A549 (cell line): ENCODE measurements around the gene FRMD8. TPM values are rescaled to one million over a fixed set of nuclear protein-coding genes. Genes with fewer than 3 reads are reported as not detected.

Experiments
- ATAC-seq, 2 experiments: fragments of 200-7000 bp in 1 of 2; fragments of >200 bp in 1 of 2; cut with Nextera tagmentation in 1 of 2; cut with Tn5 transposase in 1 of 2; 3 replicates each; pipeline versions ENCODE4 v1.8.0 to v1.9.1; 2018 to 2020; ENCODE audit warnings: mild to moderate bottlenecking in 1 of 2, moderate library complexity in 1 of 2
- CTCF ChIA-PET: fragments of 300-600 bp; sonication (Branson Sonifier 250); formaldehyde crosslinking; extraction: SDS; loops from one replicate; lab custom pipeline; 2021; ENCODE audit warnings: antibody characterized with exemption, inconsistent platforms; lab: Yijun Ruan, JAX
- POLR2A ChIA-PET: fragments of 350-600 bp; formaldehyde crosslinking; extraction: SDS; loops from one replicate; lab custom pipeline; 2021; ENCODE audit warnings: antibody characterized with exemption, inconsistent platforms; lab: Yijun Ruan, JAX
- DNase-seq, 2 experiments: peaks; one replicate each; pipeline versions ENCODE4 v3.0.0 to v3.0.0-alpha.2; 2011 to 2016; ENCODE audit warnings: low read depth in 1 of 2, low spot score in 1 of 2
- FAIRE-seq: peaks from 2 replicates; lab custom pipeline; 2011; peaks lifted over from hg19 to GRCh38; lab: Jason Lieb, UNC
- H3K27ac ChIP-seq, 2 experiments: fragments of >200 bp; sonication (Bioruptor Twin); formaldehyde crosslinking; 3 replicates each; pipeline ENCODE4 v1.5.1; 2016 to 2017
- H3K4me1 ChIP-seq: fragments of >200 bp; sonication (Bioruptor Twin); formaldehyde crosslinking; 3 replicates; pipeline ENCODE4 v1.6.1; 2016
- H3K4me2 ChIP-seq: fragments of >200 bp; sonication (Bioruptor Twin); formaldehyde crosslinking; 3 replicates; pipeline ENCODE4 v1.6.1; 2016
- H3K4me3 ChIP-seq: fragments of >200 bp; sonication (Bioruptor Twin); formaldehyde crosslinking; 3 replicates; pipeline ENCODE4 v1.5.1; 2016
- H3K9me3 ChIP-seq: fragments of >200 bp; sonication (Bioruptor Twin); formaldehyde crosslinking; 3 replicates; pipeline ENCODE4 v1.6.1; 2016
- BHLHE40 ChIP-seq: IDR thresholded peaks from 2 replicates; pipeline ENCODE4 v1.6.1; 2012; ENCODE audit warnings: low read depth, low read length, inconsistent platforms
- CBX2 ChIP-seq: fragments of 200-600 bp; sonication (generic); IDR thresholded peaks from 2 replicates; pipeline ENCODE4 v1.6.1; 2016; ENCODE audit warnings: low read depth, mild to moderate bottlenecking, borderline replicate concordance
- CBX8 ChIP-seq: fragments of 200-600 bp; sonication (generic); IDR thresholded peaks from 2 replicates; pipeline ENCODE4 v1.6.1; 2016
- E2F6 ChIP-seq: IDR thresholded peaks from 2 replicates; pipeline ENCODE4 v1.6.1; 2012; ENCODE audit warnings: low read depth, borderline replicate concordance
- EHF ChIP-seq: fragments of 250-450 bp; sonication (Bioruptor Pico); IDR thresholded peaks from 2 replicates; pipeline ENCODE4 v1.5.0; 2020; ENCODE audit warnings: mild to moderate bottlenecking
- FOSB ChIP-seq: fragments of 250-450 bp; sonication (Bioruptor Pico); IDR thresholded peaks from 2 replicates; pipeline ENCODE4 v1.5.0; 2020; ENCODE audit warnings: mild to moderate bottlenecking, moderate library complexity
- FOSL2 ChIP-seq, 2 experiments: fragments of 450-650 bp in 1 of 2; fragments of >200 bp in 1 of 2; sonication (Bioruptor Twin) in 1 of 2; formaldehyde crosslinking; IDR thresholded peaks; 2 replicates each; pipeline versions ENCODE4 v1.5.0 to v1.6.1; 2016 to 2020; ENCODE audit warnings: mild to moderate bottlenecking in 1 of 2, moderate library complexity in 1 of 2
- FOXS1 ChIP-seq: fragments of 250-450 bp; sonication (Bioruptor Pico); IDR thresholded peaks from 2 replicates; pipeline ENCODE4 v1.5.0; 2020; ENCODE audit warnings: mild to moderate bottlenecking, moderate library complexity
- GATA3 ChIP-seq: IDR thresholded peaks from 2 replicates; pipeline ENCODE4 v1.6.1; 2012; ENCODE audit warnings: borderline replicate concordance
- HEYL ChIP-seq: fragments of 250-450 bp; sonication (Bioruptor Pico); IDR thresholded peaks from 2 replicates; pipeline ENCODE4 v1.8.0; 2021; ENCODE audit warnings: mild to moderate bottlenecking, moderate library complexity
- HOXA7 ChIP-seq: fragments of 250-450 bp; sonication (Bioruptor Pico); IDR thresholded peaks from 2 replicates; pipeline ENCODE4 v1.5.0; 2020; ENCODE audit warnings: mild to moderate bottlenecking, moderate library complexity
- HOXB13 ChIP-seq: fragments of 250-450 bp; sonication (Bioruptor Pico); IDR thresholded peaks from 2 replicates; pipeline ENCODE4 v1.5.0; 2020; ENCODE audit warnings: low read depth, mild to moderate bottlenecking, moderate library complexity
- JUN ChIP-seq, 2 experiments: fragments of >200 bp; sonication (Bioruptor Twin); formaldehyde crosslinking; IDR thresholded peaks; 2 replicates in 1 of 2; 3 replicates in 1 of 2; pipeline ENCODE4 v1.6.1; 2016 to 2017
- KDM5A ChIP-seq: fragments of 200-600 bp; sonication (generic); IDR thresholded peaks from 2 replicates; pipeline ENCODE4 v1.6.1; 2016; ENCODE audit warnings: antibody characterized with exemption, mild to moderate bottlenecking
- PBX3 ChIP-seq: IDR thresholded peaks from 2 replicates; pipeline ENCODE4 v1.6.1; 2012
- POLR2A ChIP-seq: IDR thresholded peaks from 2 replicates; pipeline ENCODE4 v1.6.1; 2012; ENCODE audit warnings: mild to moderate bottlenecking, low read length
- POLR2AphosphoS2 ChIP-seq: conservative IDR thresholded peaks from 2 replicates; pipeline ENCODE4 v1.6.1; 2012; ENCODE audit warnings: low read length, improper control_type of control experiment, inconsistent platforms
- RAD21 ChIP-seq, 2 experiments: fragments of >200 bp in 1 of 2; sonication (Bioruptor Twin) in 1 of 2; formaldehyde crosslinking in 1 of 2; IDR thresholded peaks in 1 of 2; conservative IDR thresholded peaks in 1 of 2; 2 replicates in 1 of 2; 3 replicates in 1 of 2; pipeline ENCODE4 v1.6.1; 2012 to 2018; ENCODE audit warnings: inconsistent platforms in 1 of 2
- RCOR1 ChIP-seq: fragments of 150-350 bp; IDR thresholded peaks from 2 replicates; pipeline ENCODE4 v1.6.1; 2014; ENCODE audit warnings: antibody characterized with exemption, low read length, low read depth
- SMC3 ChIP-seq: fragments of >200 bp; sonication (Bioruptor Twin); formaldehyde crosslinking; IDR thresholded peaks from 3 replicates; pipeline ENCODE4 v1.6.1; 2018; ENCODE audit warnings: inconsistent platforms
- TFCP2L1 ChIP-seq: fragments of 250-450 bp; sonication (Bioruptor Pico); IDR thresholded peaks from 2 replicates; pipeline ENCODE4 v1.5.0; 2021; ENCODE audit warnings: mild to moderate bottlenecking
- TP53 ChIP-seq: fragments of 250-450 bp; sonication (Bioruptor Pico); IDR thresholded peaks from 2 replicates; pipeline ENCODE4 v1.5.0; 2021; ENCODE audit warnings: mild to moderate bottlenecking, moderate library complexity
- USF2 ChIP-seq: fragments of 450-650 bp; IDR thresholded peaks from 2 replicates; pipeline ENCODE4 v1.6.1; 2014; ENCODE audit warnings: antibody characterized with exemption
- ZFP36 ChIP-seq: fragments of 450-650 bp; IDR thresholded peaks from 2 replicates; pipeline ENCODE4 v1.6.1; 2014; ENCODE audit warnings: borderline replicate concordance; ENCODE audit not compliant: partially characterized antibody
- ZNF302 ChIP-seq: fragments of 250-450 bp; sonication (Bioruptor Pico); IDR thresholded peaks from 2 replicates; pipeline ENCODE4 v1.9.0; 2021; ENCODE audit warnings: inconsistent platforms, mild to moderate bottlenecking, moderate library complexity
- ZSCAN20 ChIP-seq: fragments of 250-450 bp; sonication (Bioruptor Pico); IDR thresholded peaks from 2 replicates; pipeline ENCODE4 v1.8.0; 2022; ENCODE audit warnings: mild to moderate bottlenecking, moderate library complexity
- whole genome bisulfite sequencing: methylation state at CpG from one replicate; pipeline ENCODE4 v1.1.6; 2017; ENCODE audit errors: missing lambda C conversion rate; 5-methylcytosine and 5-hydroxymethylcytosine counted together
- polyA plus RNA-seq, 4 experiments: library from polyadenylated mRNA; depleted of rRNA in 3 of 4; stranded (reverse); fragments of >200 nt; fragmentation: RNase III in 1 of 4; extraction: RNeasy Plus Mini Kit Qiagen cat#74134 plus additional on column Dnase treatment in 1 of 4; gene quantifications; 2 replicates in 3 of 4; 3 replicates in 1 of 4; pipeline ENCODE4 v1.2.3, GENCODE V29; 2011 to 2017
- TF ChIP-seq, protein P1 (sequence below): fragments of 150-350 bp; IDR thresholded peaks from 2 replicates; pipeline ENCODE4 v1.6.1; 2014; ENCODE audit warnings: low read depth, mild to moderate bottlenecking, low read length
- TF ChIP-seq, protein P2 (sequence below): fragments of >200 bp; sonication (Bioruptor Twin); formaldehyde crosslinking; IDR thresholded peaks from 3 replicates; pipeline ENCODE4 v1.5.1; 2016
- TF ChIP-seq, protein P3 (sequence below): fragments of >200 bp; sonication (Bioruptor Twin); formaldehyde crosslinking; IDR thresholded peaks from 2 replicates; pipeline ENCODE4 v1.6.1; 2016

Gene FRMD8
- polyA plus RNA-seq, 2 of the 4 experiments (the other 2 are of a cell fraction), result 12.9 to 20.0 TPM

GRCh38 chr11:65420506-65420905 lies 34.1 kb downstream of the FRMD8 start:
- no peak for ATAC-seq
- peaks cover 51% of the 10 kb centered on the region for H3K4me1 ChIP-seq
- WGBS, result 45% methylated on average over 2 of the region's 2 CpGs
- TF ChIP-seq HEYL (CRISPR knock-in tag) (peak; percentile 83), USF2 (no peak), HOXB13 (CRISPR knock-in tag) (0 out of 2 replicates have a peak, but pooled peaks have one; percentile 32), ZSCAN20 (CRISPR knock-in tag) (peak; percentile 86), POLR2AphosphoS2 (no peak), HOXA7 (CRISPR knock-in tag) (0 out of 2 replicates have a peak, but pooled peaks have one; percentile 5), KDM5A (no peak), SMC3 (no peak), ZNF302 (no peak), EHF (CRISPR knock-in tag) (no peak), E2F6 (no peak)
- TF ChIP-seq, all 56 proteins: peak for 4
- ChIA-PET POLR2A (interaction anchor here (1.0 to 17.5 kb wide), 13 partner anchors 6 to 139 kb away, joined by 3 to 756 read pairs (median 8); partner anchors contain the start of genes FRMD8, MALAT1, NEAT1 and SLC25A45), CTCF (interaction anchor here (0.8 to 17.0 kb wide), 6 partner anchors 16 to 91 kb away, joined by 3 to 208 read pairs (median 6); partner anchors contain the start of genes FRMD8 and SLC25A45)
- Histone ChIP-seq H3K9me3 (no peaks in the 10 kb centered on the region), H3K4me3 (peak overlapping the region; percentile 95; the same call in 2 of the 3 replicates), H3K4me2 (peak overlapping the region; percentile 89), H3K27ac (peak overlapping the region; percentile 97 to 100)
- DNase-seq (no peak), FAIRE-seq (no peak)

DNA sequence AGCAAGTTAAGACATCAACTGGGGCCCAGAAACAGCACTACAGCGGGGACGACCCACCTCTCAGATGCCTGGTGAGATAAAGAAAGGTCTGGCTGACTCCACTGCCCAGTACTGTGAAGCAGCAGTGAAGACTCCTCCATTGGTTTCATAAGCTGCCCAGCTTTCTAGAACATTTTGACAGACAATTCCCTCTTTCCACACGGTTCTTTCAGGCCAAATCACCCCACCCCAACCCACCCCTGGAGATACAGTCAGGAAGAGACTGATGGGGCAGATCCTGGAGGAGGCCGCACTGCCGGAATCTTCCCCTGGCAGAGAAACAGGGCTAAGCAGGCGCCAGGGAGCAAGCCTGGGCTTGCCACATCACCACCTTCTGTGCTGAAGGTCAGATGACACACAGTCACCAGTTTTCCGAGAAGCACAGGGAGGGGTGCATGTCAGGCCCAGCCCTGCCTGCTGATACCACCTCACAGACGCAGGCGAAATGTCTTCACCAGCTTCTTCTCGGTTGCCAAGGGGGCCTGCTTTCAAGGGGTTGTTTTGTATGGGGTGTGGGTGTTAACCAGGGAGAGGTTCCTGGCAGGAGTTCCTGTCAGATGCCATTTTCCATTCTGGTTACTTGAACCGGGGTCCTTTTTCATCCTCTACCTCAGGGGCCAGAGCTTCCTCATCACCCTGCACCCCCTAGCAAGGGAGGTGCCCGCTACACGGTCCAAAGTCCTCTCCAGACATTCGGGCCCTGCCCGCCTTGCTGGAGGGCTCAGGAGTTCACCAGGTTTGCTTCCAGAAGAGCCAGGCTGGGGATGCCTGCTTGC lies 34.7 kb downstream of the FRMD8 start:
- peak; percentile 22 to 25 for ATAC-seq
- CTCF ChIA-PET, result interaction anchor here (7.9 to 17.0 kb wide), 2 partner anchors 37 to 89 kb away, joined by 159 to 208 read pairs; partner anchors contain the start of genes FRMD8 and SLC25A45
- H3K4me3 ChIP-seq, result peak overlapping the region; percentile 95
- H3K9me3 ChIP-seq, result no peaks in the 10 kb centered on the region
- POLR2A ChIA-PET, result interaction anchor here (0.5 to 17.5 kb wide), 17 partner anchors 5 to 194 kb away, joined by 3 to 756 read pairs (median 6); partner anchors contain the start of genes FRMD8, MALAT1, NEAT1 and PCNX3
- WGBS, result 2% methylated on average over 15 of the region's 15 CpGs
- H3K27ac ChIP-seq, result peak overlapping the region; percentile 97 to 100
- FAIRE-seq, result no peak
- peaks cover 45% of the 10 kb centered on the region for H3K4me1 ChIP-seq
- peak overlapping the region; percentile 89 for H3K4me2 ChIP-seq
- DNase-seq, result peak; percentile 79 to 97
- peak; percentile 92 for TF ChIP-seq TFCP2L1 (CRISPR knock-in tag)
- TF ChIP-seq, protein P1, sequence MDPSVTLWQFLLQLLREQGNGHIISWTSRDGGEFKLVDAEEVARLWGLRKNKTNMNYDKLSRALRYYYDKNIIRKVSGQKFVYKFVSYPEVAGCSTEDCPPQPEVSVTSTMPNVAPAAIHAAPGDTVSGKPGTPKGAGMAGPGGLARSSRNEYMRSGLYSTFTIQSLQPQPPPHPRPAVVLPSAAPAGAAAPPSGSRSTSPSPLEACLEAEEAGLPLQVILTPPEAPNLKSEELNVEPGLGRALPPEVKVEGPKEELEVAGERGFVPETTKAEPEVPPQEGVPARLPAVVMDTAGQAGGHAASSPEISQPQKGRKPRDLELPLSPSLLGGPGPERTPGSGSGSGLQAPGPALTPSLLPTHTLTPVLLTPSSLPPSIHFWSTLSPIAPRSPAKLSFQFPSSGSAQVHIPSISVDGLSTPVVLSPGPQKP, result no peak
- peak; percentile 86 to 91; a peak in 4 of 5 replicates for TF ChIP-seq JUN (IDR thresholded peaks at IDR 0.05)
- TF ChIP-seq, protein P2, sequence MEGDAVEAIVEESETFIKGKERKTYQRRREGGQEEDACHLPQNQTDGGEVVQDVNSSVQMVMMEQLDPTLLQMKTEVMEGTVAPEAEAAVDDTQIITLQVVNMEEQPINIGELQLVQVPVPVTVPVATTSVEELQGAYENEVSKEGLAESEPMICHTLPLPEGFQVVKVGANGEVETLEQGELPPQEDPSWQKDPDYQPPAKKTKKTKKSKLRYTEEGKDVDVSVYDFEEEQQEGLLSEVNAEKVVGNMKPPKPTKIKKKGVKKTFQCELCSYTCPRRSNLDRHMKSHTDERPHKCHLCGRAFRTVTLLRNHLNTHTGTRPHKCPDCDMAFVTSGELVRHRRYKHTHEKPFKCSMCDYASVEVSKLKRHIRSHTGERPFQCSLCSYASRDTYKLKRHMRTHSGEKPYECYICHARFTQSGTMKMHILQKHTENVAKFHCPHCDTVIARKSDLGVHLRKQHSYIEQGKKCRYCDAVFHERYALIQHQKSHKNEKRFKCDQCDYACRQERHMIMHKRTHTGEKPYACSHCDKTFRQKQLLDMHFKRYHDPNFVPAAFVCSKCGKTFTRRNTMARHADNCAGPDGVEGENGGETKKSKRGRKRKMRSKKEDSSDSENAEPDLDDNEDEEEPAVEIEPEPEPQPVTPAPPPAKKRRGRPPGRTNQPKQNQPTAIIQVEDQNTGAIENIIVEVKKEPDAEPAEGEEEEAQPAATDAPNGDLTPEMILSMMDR, result no peak
- no peak for TF ChIP-seq RAD21 (conservative IDR thresholded peaks at IDR 0.05 in 1 of 2, IDR thresholded peaks at IDR 0.05 in 1 of 2)
- TF ChIP-seq E2F6, result peak; percentile 31; the same call in 1 of the 2 replicates
- TF ChIP-seq, protein P3, sequence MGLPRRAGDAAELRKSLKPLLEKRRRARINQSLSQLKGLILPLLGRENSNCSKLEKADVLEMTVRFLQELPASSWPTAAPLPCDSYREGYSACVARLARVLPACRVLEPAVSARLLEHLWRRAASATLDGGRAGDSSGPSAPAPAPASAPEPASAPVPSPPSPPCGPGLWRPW, result no peak
- no peak for TF ChIP-seq RCOR1
- no peak for TF ChIP-seq BHLHE40
- TF ChIP-seq PBX3, result peak; percentile 32; the same call in 1 of the 2 replicates
- TF ChIP-seq ZFP36, result no peak
- TF ChIP-seq FOXS1 (CRISPR knock-in tag), result peak; percentile 77
- peak; percentile 75; the same call in 1 of the 2 replicates for TF ChIP-seq FOSB
- TF ChIP-seq POLR2A, result peak; percentile 43
- no peak for TF ChIP-seq CBX2
- peak; percentile 97 for TF ChIP-seq TP53
- no peak for TF ChIP-seq CBX8
- TF ChIP-seq FOSL2 (IDR thresholded peaks at IDR 0.05), result peak; percentile 72; the same call in 1 of the 2 replicates
- peak; percentile 94 for TF ChIP-seq FOSL2 (CRISPR knock-in tag; IDR thresholded peaks at IDR 0.05)
- peak; percentile 52; the same call in 1 of the 2 replicates for TF ChIP-seq GATA3
